K562 (cell line): Measurements from ENCODE around the gene PPP1R12C. TPM values are rescaled to one million over a fixed set of nuclear protein-coding genes. Genes with fewer than 3 reads are reported as not detected.

Experiments
- AFF4 ChIP-seq: sonication (generic); formaldehyde crosslinking; IDR thresholded peaks from 2 replicates; pipeline ENCODE4 v1.8.0; 2023; ENCODE audit warnings: mild to moderate bottlenecking, missing genetic modification reagents
- CBX3 ChIP-seq, 2 experiments: IDR thresholded peaks; 1 replicate in 1 of 2; 2 replicates in 1 of 2; pipeline ENCODE4 v1.6.1; 2012; ENCODE audit warnings: inconsistent platforms in 2 of 2, low read length in 2 of 2, borderline replicate concordance in 1 of 2, control low read depth in 1 of 2
- CEBPZ ChIP-seq: fragments of 150-350 bp; IDR thresholded peaks from 2 replicates; pipeline ENCODE4 v1.6.1; 2014; ENCODE audit warnings: low read depth, mild to moderate bottlenecking, low read length, borderline replicate concordance
- DPF2 ChIP-seq: fragments of 450-650 bp; IDR thresholded peaks from 2 replicates; pipeline ENCODE4 v1.6.1; 2016
- ETV5 ChIP-seq: sonication (generic); formaldehyde crosslinking; IDR thresholded peaks from 2 replicates; pipeline ENCODE4 v1.4.0; 2020; ENCODE audit warnings: low read depth, mild to moderate bottlenecking, missing genetic modification reagents
- MBD2 ChIP-seq: sonication (generic); IDR thresholded peaks from 2 replicates; pipeline ENCODE4 v1.6.1; 2016; ENCODE audit warnings: low read depth, borderline replicate concordance
- MCM7 ChIP-seq, 2 experiments: fragments of 450-650 bp; IDR thresholded peaks; 2 replicates each; pipeline ENCODE4 v1.6.1; 2016 to 2018
- NCOR1 ChIP-seq: fragments of 450-650 bp; IDR thresholded peaks from 2 replicates; pipeline ENCODE4 v1.6.1; 2016; ENCODE audit warnings: mild to moderate bottlenecking, moderate library complexity
- NFRKB ChIP-seq: fragments of 450-650 bp; IDR thresholded peaks from 2 replicates; pipeline ENCODE4 v1.6.1; 2016; ENCODE audit warnings: low read depth
- OTX1 ChIP-seq: fragments of 450-650 bp; formaldehyde crosslinking; IDR thresholded peaks from 2 replicates; pipeline ENCODE4 v1.4.0; 2022; ENCODE audit warnings: mild to moderate bottlenecking
- PHB ChIP-seq: fragments of 250-450 bp; sonication (Bioruptor Pico); IDR thresholded peaks from 2 replicates; pipeline ENCODE4 v1.5.0; 2021
- PHB2 ChIP-seq: fragments of 450-650 bp; IDR thresholded peaks from 2 replicates; pipeline ENCODE4 v1.6.1; 2017; ENCODE audit warnings: low read depth
- ZBTB5 ChIP-seq: fragments of 450-650 bp; IDR thresholded peaks from 2 replicates; pipeline ENCODE4 v1.6.1; 2017; ENCODE audit warnings: antibody characterized with exemption
- ZNF592 ChIP-seq: fragments of 450-650 bp; IDR thresholded peaks from 2 replicates; pipeline ENCODE4 v1.6.1; 2017; ENCODE audit warnings: antibody characterized with exemption, mild to moderate bottlenecking
- polyA plus RNA-seq, 8 experiments: library from polyadenylated mRNA; depleted of rRNA in 4 of 8; stranded (reverse) in 5 of 8; unstranded in 3 of 8; fragments of >200 nt; fragmentation: Nextera tagmentation in 2 of 8; fragmentation: Illumina TruSeq in 1 of 8; extraction: Ambion mirVana in 2 of 8; extraction: Trizol in 1 of 8; gene quantifications; 2 replicates each; pipeline versions ENCODE4 v1.2.1 to v1.2.3, GENCODE V29; 2011 to 2014; ENCODE audit warnings: inconsistent platforms in 1 of 8, missing spikeins in 1 of 8
- total RNA-seq, 7 experiments: library from RNA; depleted of rRNA in 6 of 7; stranded (reverse); fragments of >200 nt in 6 of 7; fragmentation: Illumina TruSeq in 2 of 7; extraction: Trizol in 2 of 7; gene quantifications; 2 replicates each; pipeline versions ENCODE4 v1.2.1 to v1.2.3, GENCODE V29; 2011 to 2021; ENCODE audit warnings: low replicate concordance in 1 of 7

PPP1R12C gene
- total and polyA plus RNA-seq, 9 of the 15 experiments (the other 6 are each of a cell fraction or from before 2014, with no cell fraction given), result 1.8 to 136 (median 33.7) TPM

GRCh38 chr19:55152017-55152416, 34.6 kb upstream of the PPP1R12C start (continued):
- TF ChIP-seq MCM7 (IDR thresholded peaks at IDR 0.05), result peak in 1 of 2 experiments; percentile 33; a peak in 1 of 4 replicates
- no peak for TF ChIP-seq PHB (CRISPR knock-in tag)
- TF ChIP-seq ZBTB5, result peak; percentile 55; the same call in 1 of the 2 replicates
- no peak for TF ChIP-seq MBD2
- 0 out of 2 replicates have a peak, but pooled peaks have one; percentile 15 for TF ChIP-seq ZNF592
- peak; percentile 28; the same call in 1 of the 2 replicates for TF ChIP-seq NCOR1
- peak; percentile 78; the same call in 1 of the 2 replicates for TF ChIP-seq ETV5 (CRISPR knock-in tag)
- no peak for TF ChIP-seq PHB2
- no peak for TF ChIP-seq AFF4 (CRISPR knock-in tag)
- peak; percentile 64; the same call in 1 of the 2 replicates for TF ChIP-seq NFRKB
- TF ChIP-seq OTX1 (CRISPR knock-in tag), result peak; percentile 83
- peak in 1 of 2 experiments; percentile 41; a peak in 1 of 3 replicates for TF ChIP-seq CBX3 (IDR thresholded peaks at IDR 0.05; ENCODE audit: borderline replicate concordance in 1 of 2, low read length in 2 of 2)
- TF ChIP-seq CEBPZ, result no peak
- peak; percentile 55 for TF ChIP-seq DPF2
